Suppressor macrophage treated with lipopolysaccharide for 1 hour (primary cell): ENCODE results near the gene MFSD12.

Experiments used
- DNase-seq, 3 donors: peaks; one replicate each; pipeline ENCODE4 v3.0.0-alpha.2; 2020 to 2022

MFSD12 gene

GRCh38 chr19:3506384-3507340 is 50.7 kb downstream of the MFSD12 start:
- DNase-seq = peak; percentile 35 to 60 (median 46)

DNA sequence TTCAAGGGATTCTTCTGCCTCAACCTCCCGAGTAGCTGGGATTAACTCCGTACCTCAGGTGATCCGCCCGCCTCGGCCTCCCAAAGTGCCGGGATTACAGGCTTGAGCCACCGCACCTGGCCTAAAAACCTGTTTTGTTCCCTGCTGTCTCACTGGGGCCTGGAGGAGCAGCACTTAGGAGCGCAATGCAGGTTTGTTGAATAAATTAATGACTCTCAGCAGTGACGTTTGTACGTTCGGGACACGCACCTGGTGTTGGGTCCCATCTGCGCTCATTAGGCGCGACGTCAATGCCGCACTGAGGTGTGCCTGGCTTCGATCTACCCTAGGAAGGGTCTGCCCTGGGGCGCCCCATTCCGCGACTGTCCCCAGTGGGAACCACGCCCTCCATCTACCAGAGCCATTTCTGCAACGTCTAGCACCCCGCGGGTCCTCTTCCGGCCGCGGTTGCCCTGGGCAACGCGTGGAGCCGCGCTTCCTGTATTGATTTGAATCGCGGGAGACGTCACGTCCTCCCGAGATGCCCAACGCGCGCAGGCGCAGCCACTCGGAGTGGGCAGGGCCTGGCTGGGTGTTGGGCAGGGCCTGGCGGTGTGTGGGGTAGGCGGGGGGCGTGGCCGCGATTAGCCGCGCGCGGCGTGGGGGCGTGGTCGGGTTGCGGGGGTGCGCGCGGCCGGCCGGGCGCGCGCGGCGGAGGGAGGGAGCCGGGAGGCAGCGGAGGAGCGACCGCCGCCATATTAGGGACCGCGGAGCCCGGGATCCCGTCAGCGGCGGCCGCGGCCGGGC is 51.6 kb downstream of the MFSD12 start, which contains the start of gene FZR1:
TSS of gene FZR1 (plus strand) at position 714 of the 786 bp plus-strand sequence. CDS start 16,679 bp downstream, outside the sequence.
- peak; percentile 100 for DNase-seq

DNA sequence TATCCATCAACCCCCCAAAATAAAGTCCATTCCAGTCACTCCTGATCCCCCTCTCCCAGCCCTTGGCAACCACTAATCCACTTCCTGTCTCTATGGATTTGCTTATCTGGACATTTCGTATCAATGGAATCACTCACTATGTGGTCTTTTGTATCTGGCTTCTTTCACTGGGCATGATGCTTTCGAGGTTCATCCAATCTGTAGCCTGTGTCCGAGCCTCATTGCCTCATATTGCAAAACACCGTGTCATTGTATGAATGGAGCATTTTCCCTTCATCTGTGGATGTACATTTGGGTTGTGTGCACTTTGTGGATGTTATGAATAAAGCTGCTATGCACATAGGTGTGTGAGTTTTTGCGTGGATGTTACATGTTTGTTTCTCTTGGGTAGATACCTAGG is 52.7 kb downstream of the MFSD12 start:
- no peak for DNase-seq

GRCh38 chr19:3503036-3503572 is 54.3 kb downstream of the MFSD12 start:
- DNase-seq = no peak

GRCh38 chr19:3501780-3502179 is 55.6 kb downstream of the MFSD12 start:
- DNase-seq = no peak

DNA sequence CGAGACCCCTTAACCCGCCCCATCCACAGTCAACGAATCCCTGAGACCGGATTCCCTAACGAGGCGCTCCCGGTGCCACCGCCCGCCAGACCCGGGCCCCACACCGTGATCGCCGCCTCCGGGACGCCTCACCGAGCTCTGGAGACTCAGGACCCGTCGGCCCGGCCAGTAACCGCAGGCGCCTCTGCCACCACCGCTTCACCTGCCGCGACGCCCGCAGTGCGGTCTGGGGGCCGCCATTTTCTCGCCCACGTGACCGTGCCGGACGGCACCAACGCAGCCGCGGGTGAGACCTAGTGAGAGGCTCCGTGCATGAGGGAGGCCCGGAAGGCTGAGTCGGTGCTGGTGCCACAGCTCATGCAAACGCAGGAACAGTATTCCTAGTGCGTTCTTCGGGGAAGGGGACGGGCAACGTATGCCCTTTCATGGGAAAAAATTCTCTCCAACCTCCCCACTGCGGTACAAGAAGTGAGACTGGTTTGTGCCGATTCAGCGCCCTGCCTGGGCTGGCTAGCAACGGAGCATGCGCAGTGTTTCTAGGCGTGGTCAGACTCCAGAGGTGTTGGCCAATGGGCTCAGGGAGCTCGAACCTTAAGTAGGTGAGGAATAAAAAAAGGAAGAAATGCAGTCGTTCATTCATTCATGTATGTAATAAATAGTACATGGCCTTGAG is 56.8 kb downstream of the MFSD12 start, which contains the start of gene DOHH:
TSS of gene DOHH (minus strand) at position 246 of the 673 bp plus-strand sequence. CDS start 3,860 bp downstream, outside the sequence.
- DNase-seq = peak; percentile 95 to 97 (median 96)

DNA sequence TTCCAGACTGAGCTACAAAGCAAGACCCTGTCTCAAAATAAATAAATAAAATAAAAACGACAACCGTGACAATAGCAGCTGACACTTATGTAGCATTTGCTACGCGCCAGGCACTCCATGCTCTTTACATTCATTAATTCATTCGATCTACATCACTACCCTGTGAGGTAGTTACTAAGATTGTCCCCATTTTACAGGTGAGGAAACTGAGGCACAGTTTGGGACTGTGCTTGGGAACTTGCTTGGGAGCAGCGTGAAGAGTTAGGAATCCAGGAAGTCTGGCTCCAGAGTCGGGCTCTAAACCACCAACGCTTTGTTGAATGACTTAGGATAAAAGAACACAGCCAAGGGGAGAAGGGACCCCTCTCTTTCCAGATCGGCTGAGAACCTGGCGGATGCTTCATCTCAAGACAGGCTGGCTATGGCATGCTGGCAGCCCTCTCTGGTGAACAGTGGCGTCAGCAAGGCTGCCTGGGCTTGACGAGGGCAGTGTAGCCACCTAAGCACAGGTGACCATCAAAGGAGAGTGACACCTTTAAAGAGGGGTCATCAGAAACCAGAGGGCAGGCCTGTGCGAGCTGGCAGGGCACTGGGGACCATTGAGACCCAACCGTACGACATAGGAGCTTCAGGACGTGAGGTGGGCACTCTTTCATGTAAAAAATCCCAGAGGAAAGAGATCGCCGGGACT is 57.5 kb downstream of the MFSD12 start:
- DNase-seq = no peak

DNA sequence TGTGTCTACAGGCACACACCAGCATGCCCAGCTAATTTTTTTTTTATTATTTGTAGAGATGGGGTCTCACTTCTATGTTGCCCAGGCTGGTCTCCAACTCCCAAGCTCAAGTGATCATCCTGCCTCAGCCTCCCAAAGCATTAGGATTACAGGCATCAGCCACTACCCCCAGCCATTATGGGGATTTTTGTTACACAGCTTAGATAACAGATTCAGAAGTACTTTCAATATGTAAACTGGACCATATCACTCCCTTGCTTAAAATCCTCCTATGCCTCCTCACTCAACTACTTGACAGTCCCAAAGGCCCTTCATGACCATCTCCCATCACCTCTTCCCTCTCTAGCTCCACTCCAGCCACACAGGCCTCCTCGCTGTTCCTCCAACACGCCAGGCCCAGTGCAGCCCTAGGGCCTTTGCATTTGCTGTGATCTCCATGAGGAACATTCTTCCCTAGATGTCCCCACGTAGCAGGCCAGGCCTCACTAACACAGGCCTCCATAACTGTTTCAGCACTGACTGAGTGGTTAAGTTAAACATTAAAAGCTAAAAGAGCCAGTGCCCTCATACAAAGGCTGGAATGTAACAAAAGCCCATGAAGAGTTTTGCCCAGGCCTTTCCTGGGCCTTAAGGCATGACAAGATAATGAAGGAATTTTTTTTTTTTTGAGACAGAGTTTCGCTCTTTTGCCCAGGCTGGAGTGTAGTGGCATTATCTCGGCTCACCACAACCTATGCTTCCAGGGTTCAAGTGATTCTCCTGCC is 59.4 kb downstream of the MFSD12 start:
- no peak for DNase-seq

DNA sequence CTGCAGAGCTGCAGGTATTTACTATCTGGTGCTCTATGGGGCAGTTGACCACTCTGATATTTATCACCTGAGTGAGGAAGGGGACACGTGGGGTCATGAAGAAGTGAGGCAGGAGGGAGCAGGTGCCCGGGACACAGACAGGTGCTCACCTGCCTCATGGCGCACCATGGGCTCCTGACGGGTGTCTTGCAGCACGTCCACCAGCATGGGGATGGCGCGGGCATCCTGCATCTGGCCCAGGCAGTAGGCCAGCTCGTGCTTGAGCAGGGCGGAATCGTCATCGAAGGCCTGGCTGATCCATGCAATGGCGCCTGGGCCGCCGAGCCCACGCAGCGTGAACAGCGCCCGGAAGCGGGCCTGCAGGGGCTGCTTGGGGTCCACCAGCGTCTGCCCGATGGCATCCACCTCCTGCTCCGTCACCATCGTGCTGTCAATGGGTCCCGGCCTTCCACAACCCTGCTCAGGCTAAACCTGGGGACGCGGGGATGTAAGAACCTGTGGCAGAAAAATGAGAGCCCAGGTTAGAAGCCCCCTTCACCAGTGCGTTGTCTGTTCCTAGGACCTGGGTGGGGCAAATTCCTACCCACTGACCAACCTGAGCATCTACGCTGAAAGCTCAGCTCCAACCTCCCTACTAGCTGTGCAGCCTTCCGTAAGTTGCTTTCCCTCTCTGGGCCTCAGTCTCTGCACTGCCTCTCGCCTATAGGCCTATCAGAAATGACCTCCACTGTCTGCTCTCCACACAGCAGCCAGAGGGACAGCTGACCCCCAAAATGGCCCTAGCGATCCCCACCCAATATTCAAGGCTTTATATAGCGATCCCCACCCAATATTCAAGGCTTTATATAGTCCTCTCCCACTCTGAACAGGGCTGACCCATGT is 60.8 kb downstream of the MFSD12 start:
- DNase-seq = no peak

GRCh38 chr19:3494559-3494958 is 62.8 kb downstream of the MFSD12 start:
- no peak for DNase-seq
